HG03060 (cell line): ENCODE measurements around the gene CHRND.
A peak's percentile ranks its signal among the peaks of the same experiment; 100 is the strongest.

Source experiments
- ATAC-seq: cut with Tn5 transposase; IDR thresholded peaks from one replicate; pipeline ENCODE4 v1.9.1; 2021; ENCODE audit warnings: low read depth, moderate number of reproducible peaks; ENCODE audit not compliant: unreplicated experiment

CHRND gene

DNA sequence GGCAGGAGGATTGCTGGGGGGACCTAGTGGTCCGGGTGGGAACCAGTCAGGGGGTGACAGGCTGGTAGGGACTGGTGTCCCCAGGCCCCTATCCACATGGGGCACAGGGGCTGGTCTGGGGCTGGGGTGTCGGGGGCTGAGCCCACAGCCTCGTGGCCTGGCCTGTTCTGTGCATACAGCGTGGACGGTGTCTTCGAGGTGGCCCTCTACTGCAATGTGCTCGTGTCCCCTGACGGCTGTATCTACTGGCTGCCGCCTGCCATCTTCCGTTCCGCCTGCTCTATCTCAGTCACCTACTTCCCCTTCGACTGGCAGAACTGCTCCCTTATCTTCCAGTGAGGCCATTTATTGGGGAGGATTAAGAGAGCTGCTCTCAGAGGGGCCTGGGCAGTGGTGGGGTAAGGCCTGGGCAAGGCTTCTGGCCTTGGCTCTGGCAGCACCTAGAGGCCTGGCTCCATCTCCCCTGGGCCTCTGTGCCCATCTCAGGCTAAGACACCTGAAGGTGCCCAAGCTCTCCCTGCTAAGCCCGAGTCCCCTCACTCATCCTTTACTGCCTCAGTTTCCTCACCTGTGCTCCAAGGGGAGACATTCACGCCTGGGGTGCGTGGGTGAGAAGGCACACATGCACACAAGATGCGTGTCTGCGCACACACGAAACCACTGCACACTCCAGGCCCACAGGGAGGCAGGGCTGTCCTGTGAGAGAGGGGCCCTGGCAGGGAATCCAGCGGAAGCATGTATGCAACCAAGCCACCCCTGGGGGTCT, 15.4 kb downstream of the CHRND start:
- no peak for ATAC-seq

DNA sequence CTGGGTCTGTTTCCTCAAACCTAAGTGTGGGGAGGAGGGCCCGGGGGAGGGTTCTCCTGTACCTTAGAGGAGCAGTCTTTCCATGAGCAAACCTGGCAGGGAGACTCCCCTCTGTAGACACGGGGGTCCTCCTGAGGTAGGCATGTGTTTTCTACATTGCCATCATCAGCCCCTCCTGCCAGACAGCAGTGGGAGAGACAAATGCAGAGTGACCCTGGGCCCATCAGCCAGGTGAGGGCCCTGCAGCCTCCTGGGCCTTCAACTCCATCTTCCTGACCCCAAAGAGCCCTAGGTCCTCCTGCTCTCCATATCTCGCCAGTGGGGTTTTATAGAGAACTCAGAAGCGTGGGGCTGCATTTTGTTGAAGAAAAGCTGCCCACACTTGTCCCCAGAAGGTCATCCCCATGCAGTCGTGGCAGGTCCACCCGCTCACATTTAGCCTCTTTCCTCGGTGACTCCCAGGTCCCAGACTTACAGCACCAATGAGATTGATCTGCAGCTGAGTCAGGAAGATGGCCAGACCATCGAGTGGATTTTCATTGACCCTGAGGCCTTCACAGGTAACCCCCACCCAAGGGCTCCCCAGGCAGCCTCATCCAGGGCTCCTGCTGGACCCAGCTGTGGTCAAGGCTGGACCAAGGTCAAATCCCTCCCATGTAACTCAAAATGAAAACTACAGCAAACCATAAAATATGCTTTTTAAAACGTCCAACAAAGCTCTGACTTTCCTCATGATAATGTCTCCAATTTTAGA, 16.2 kb downstream of the CHRND start:
- no peak for ATAC-seq

- ATAC-seq: no peak
Observed at GRCh38 chr2:232542715-232543467, 16.9 kb downstream of the CHRND start.

- ATAC-seq: no peak
Observed at GRCh38 chr2:232543491-232543890, 17.5 kb downstream of the CHRND start.

DNA sequence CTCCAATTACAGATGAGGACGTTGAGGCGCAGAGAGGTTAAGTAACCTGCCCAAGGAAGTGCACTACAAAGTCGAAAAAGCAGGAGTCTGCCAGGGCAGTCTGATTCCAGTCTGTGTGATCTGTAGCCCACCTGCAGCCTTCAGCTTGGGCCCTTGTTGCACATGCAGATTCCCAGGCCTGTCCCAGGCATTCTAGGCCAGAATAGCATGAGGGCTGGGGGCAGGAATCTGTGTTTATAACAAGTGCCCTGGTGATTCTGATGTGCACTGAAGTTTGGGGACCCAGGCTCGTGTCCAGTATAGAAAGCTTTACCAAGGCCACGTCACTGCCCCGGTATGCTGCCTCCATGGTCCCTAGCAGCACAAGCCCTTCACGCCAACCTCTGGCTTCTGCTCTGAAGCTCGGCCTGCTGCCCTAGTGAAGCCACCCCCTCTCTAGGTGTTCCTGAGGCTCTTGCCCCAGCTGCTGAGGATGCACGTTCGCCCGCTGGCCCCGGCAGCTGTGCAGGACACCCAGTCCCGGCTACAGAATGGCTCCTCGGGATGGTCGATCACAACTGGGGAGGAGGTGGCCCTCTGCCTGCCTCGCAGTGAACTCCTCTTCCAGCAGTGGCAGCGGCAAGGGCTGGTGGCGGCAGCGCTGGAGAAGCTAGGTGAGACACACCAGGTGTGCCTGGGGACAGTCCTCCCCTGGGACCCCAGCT, 18.1 kb downstream of the CHRND start:
- no peak for ATAC-seq

GRCh38 chr2:232544674-232545073, 18.7 kb downstream of the CHRND start:
- ATAC-seq: no peak

GRCh38 chr2:232545511-232546375, 19.8 kb downstream of the CHRND start:
- ATAC-seq: no peak

- no peak for ATAC-seq
Observed at GRCh38 chr2:232547991-232548390, 22.0 kb downstream of the CHRND start.

GRCh38 chr2:232549655-232550353, 23.8 kb downstream of the CHRND start:
- ATAC-seq: no peak

GRCh38 chr2:232550354-232551249, 24.6 kb downstream of the CHRND start, which contains the start of the genes EIF4E2 and TIGD1:
TSS of gene EIF4E2 (plus strand) at chr2:232550689. CDS start at chr2:232550725, 36 bp downstream.
TSS of gene TIGD1 (minus strand) at chr2:232550557. CDS start at chr2:232549882, 675 bp downstream.
- ATAC-seq: peak; percentile 87

DNA sequence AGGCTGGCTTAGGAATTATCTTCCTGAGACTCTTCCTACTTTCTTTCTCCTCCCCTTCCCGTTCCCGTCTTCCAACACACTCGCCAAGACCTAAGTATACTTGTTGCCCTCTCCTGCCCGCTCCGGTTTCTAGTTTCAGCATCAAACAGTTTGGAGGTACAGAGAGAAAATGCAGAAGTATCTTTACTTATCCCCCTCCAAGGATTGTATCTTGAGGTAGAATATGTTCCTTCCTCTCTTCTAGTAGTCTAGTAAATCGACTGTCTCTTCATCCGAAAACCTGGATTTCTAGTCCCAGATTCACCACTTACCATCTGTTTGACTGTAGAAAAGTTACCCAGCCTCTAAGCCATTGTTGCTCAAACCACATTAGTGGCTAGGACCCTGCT, 25.3 kb downstream of the CHRND start:
- ATAC-seq: no peak

DNA sequence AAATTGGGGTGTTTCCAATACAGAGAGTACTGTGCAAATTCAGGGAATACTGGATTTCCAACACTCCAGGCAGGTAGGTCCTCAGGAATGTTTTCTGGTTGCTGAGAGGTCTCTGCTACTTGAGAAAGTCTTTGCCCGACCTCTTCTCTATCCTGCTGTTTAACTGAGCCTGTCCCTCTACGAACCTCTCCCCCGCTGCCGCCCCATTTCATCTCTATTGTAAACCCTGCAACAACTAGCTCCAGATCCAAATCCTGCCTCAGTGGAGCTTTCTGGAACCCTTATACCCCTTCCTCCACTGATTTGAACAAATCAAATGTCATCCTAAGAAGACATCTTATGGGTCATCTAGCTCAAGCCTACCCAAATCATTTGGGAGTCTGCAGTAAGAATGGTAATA, 25.8 kb downstream of the CHRND start:
- no peak for ATAC-seq

DNA sequence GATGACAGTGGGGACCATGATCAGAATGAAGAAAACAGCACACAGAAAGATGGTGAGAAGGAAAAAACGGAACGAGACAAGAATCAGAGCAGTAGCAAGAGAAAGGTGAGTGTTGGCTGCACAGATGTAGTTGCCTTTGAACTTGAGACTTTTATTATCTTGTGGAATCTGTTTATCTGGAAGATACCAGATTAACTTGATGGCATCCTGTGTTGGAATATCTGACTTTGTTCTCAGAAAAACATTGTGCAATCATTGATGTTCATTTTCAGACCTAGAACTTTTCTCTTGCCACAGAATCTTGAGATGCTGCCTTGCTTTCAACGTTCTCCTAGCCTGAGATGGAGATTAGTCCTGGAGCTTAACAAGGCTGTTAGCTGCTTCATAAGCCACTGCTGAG, 30.5 kb downstream of the CHRND start:
- no peak for ATAC-seq

DNA sequence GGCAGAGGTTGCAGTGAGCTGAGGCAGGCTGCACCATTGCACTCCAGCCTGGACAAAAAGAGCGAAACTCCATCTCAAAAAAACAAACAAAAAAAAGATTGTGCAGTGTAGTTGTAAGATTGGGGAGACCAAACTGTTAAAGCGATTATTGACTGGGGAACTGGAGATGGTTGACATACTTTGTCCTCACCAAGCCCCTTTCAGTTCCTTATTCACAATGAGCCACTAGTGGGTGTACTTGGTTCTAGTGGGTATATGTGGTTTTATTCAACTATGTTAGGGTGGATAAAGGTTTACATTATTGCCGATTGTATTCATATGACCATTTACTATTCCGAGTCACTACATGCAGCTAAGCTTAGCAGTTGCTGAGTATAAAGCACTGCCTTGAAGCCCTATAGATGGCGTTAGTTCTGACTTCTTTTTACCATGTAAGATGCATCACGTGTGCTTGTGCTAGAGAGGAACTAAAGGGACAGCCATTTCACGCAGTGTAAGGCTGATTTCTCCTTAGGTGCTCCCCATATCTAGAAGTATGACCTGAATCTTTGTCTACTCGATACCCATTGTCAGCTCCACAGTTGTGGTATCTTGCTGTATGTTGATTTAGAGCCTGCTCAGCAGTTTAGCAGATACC, 36.7 kb downstream of the CHRND start:
- ATAC-seq: no peak

- ATAC-seq: no peak
Observed at GRCh38 chr2:232563580-232563979, 37.6 kb downstream of the CHRND start.

- ATAC-seq: no peak
Observed at GRCh38 chr2:232567721-232568120, 41.8 kb downstream of the CHRND start.

GRCh38 chr2:232568161-232568560, 42.2 kb downstream of the CHRND start:
- ATAC-seq: no peak
